Neural cell (in vitro differentiated cells): ENCODE measurements around the gene IPO4.

Source experiments
- EZH2 ChIP-seq: fragments of 200-600, 300-800 bp; shearing (Covaris generic), sonication (generic); IDR thresholded peaks from 2 replicates; pipeline ENCODE4 v1.6.1; 2014; ENCODE audit warnings: antibody characterized with exemption, low read length, borderline replicate concordance, mild to moderate bottlenecking; ENCODE audit not compliant: insufficient read depth, poor library complexity, severe bottlenecking
- POLR2AphosphoS5 ChIP-seq: IDR thresholded peaks from 2 replicates; pipeline ENCODE4 v1.6.1; 2012
- RAD21 ChIP-seq: fragments of 450-650 bp; conservative IDR thresholded peaks from 2 replicates; pipeline ENCODE4 v1.6.1; 2014; ENCODE audit warnings: antibody characterized with exemption, mild to moderate bottlenecking, moderate library complexity
- TF ChIP-seq, protein P1 (sequence below): fragments of 450-650 bp; IDR thresholded peaks from 2 replicates; pipeline ENCODE4 v1.5.1; 2014; ENCODE audit warnings: antibody characterized with exemption, mild to moderate bottlenecking, moderate library complexity; ENCODE audit not compliant: poor library complexity, severe bottlenecking
- TF ChIP-seq, protein P2 (sequence below): IDR thresholded peaks from 2 replicates; pipeline ENCODE4 v1.6.1; 2012; ENCODE audit warnings: borderline replicate concordance

GRCh38 chr14:24234095-24235005 is 45.7 kb upstream of the IPO4 start:
- TF ChIP-seq, protein P1, sequence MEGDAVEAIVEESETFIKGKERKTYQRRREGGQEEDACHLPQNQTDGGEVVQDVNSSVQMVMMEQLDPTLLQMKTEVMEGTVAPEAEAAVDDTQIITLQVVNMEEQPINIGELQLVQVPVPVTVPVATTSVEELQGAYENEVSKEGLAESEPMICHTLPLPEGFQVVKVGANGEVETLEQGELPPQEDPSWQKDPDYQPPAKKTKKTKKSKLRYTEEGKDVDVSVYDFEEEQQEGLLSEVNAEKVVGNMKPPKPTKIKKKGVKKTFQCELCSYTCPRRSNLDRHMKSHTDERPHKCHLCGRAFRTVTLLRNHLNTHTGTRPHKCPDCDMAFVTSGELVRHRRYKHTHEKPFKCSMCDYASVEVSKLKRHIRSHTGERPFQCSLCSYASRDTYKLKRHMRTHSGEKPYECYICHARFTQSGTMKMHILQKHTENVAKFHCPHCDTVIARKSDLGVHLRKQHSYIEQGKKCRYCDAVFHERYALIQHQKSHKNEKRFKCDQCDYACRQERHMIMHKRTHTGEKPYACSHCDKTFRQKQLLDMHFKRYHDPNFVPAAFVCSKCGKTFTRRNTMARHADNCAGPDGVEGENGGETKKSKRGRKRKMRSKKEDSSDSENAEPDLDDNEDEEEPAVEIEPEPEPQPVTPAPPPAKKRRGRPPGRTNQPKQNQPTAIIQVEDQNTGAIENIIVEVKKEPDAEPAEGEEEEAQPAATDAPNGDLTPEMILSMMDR = no peak
- TF ChIP-seq, protein P2, sequence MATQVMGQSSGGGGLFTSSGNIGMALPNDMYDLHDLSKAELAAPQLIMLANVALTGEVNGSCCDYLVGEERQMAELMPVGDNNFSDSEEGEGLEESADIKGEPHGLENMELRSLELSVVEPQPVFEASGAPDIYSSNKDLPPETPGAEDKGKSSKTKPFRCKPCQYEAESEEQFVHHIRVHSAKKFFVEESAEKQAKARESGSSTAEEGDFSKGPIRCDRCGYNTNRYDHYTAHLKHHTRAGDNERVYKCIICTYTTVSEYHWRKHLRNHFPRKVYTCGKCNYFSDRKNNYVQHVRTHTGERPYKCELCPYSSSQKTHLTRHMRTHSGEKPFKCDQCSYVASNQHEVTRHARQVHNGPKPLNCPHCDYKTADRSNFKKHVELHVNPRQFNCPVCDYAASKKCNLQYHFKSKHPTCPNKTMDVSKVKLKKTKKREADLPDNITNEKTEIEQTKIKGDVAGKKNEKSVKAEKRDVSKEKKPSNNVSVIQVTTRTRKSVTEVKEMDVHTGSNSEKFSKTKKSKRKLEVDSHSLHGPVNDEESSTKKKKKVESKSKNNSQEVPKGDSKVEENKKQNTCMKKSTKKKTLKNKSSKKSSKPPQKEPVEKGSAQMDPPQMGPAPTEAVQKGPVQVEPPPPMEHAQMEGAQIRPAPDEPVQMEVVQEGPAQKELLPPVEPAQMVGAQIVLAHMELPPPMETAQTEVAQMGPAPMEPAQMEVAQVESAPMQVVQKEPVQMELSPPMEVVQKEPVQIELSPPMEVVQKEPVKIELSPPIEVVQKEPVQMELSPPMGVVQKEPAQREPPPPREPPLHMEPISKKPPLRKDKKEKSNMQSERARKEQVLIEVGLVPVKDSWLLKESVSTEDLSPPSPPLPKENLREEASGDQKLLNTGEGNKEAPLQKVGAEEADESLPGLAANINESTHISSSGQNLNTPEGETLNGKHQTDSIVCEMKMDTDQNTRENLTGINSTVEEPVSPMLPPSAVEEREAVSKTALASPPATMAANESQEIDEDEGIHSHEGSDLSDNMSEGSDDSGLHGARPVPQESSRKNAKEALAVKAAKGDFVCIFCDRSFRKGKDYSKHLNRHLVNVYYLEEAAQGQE = no peak
- TF ChIP-seq EZH2 = no peak
- TF ChIP-seq RAD21 = no peak
- no peak for TF ChIP-seq POLR2AphosphoS5
